Esophagus squamous epithelium (tissue), 5 donors: ENCODE results near the gene GPC5. TPM values are rescaled to one million over a fixed set of nuclear protein-coding genes. Genes with fewer than 3 reads are reported as not detected.

Source experiments
- DNase-seq: peaks from one replicate; lab custom pipeline; 2025; lab: John Stamatoyannopoulos, UW
- H3K27ac ChIP-seq, 4 donors: fragments of 200-600 bp; sonication (generic); one replicate each; pipeline ENCODE4 v1.5.1; 2016 to 2019; ENCODE audit warnings: mild to moderate bottlenecking in 1 of 4
- H3K27me3 ChIP-seq, 4 donors: fragments of 200-600 bp; sonication (generic); 1 replicate in 3 of 4; 2 replicates in 1 of 4; pipeline versions ENCODE4 v1.5.1 to v1.6.0; 2017 to 2021; ENCODE audit warnings: antibody characterized with exemption in 1 of 4
- H3K36me3 ChIP-seq, 3 donors: fragments of 200-600 bp; sonication (generic); one replicate each; pipeline ENCODE4 v1.5.1; 2016 to 2019
- H3K4me1 ChIP-seq, 3 donors: fragments of 200-600 bp; sonication (generic); one replicate each; pipeline ENCODE4 v1.5.1; 2017 to 2019
- H3K4me3 ChIP-seq, 4 donors: fragments of 200-600 bp; sonication (generic); 1 replicate in 3 of 4; 2 replicates in 1 of 4; pipeline ENCODE4 v1.5.1; 2016 to 2019; ENCODE audit warnings: mild to moderate bottlenecking in 2 of 4, moderate library complexity in 1 of 4
- H3K9me3 ChIP-seq, 3 donors: fragments of 200-600 bp; sonication (generic); one replicate each; pipeline ENCODE4 v1.5.1; 2016 to 2019
- POLR2A ChIP-seq, 4 donors: fragments of 450-650 bp; IDR thresholded peaks; one replicate each; pipeline ENCODE4 v1.6.1; 2017; ENCODE audit warnings: antibody characterized with exemption in 4 of 4, mild to moderate bottlenecking in 4 of 4, moderate library complexity in 3 of 4
- WGBS, 2 donors: methylation state at CpG; one replicate each; pipeline ENCODE4 v1.1.5; 2018; 5-methylcytosine and 5-hydroxymethylcytosine counted together
- intact Hi-C: fragments of 100-400 bp; cut with DNase I; formaldehyde crosslinking; loops from one replicate; pipeline ENCODE4 v1.15.0; 2022
- total RNA-seq, 4 donors: library from RNA; depleted of rRNA; stranded (reverse); fragments of >200 nt; gene quantifications; one replicate each; pipeline ENCODE4 v1.1.0, GENCODE V29; 2016
- TF ChIP-seq, protein P1 (sequence below), 6 experiments: fragments of 450-650 bp in 4 of 6; fragments of 200-600 bp in 2 of 6; sonication (generic) in 2 of 6; IDR thresholded peaks; one replicate each; pipeline ENCODE4 v1.5.1; 2016 to 2019; ENCODE audit warnings: antibody characterized with exemption in 6 of 6, mild to moderate bottlenecking in 4 of 6, moderate library complexity in 4 of 6
- donor health status: DM: yes; HTN: yes; CAD: no.

GPC5 gene
- total RNA-seq, 4 donors from 2014 or later, result not detected

DNA sequence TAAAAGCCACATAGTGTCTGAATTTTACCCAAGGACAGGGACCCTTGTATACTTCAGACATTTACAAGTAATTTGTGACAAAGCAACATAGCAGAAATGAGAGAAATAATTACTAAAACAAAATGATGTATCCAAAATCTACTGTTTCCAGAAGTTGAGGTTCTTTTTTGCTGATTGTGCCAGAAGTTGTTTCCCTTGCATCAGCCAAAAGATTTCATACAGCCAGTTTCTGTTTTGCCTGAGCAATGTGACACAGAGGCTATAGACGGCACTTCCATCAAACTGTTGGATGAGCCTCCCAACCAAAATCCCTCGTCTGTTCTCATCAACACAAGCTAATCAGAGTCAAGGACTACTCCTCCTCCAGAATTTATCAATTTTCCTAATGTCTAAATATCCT is 915.0 kb downstream of the GPC5 start:
- Histone ChIP-seq H3K4me1 (no peaks in the 10 kb centered on the region), H3K27me3 (no peaks in the 10 kb centered on the region), H3K9me3 (peaks cover 0 to 3% (median 0%) of the 10 kb centered on the region in 3 donors), H3K27ac (no peak overlapping the region), H3K4me3 (no peak overlapping the region), H3K36me3 (no peaks in the 10 kb centered on the region)
- no peak for DNase-seq
- 25 to 43% methylated on average over 2 of the region's 2 CpGs for WGBS, 2 donors
- TF ChIP-seq, protein P1, sequence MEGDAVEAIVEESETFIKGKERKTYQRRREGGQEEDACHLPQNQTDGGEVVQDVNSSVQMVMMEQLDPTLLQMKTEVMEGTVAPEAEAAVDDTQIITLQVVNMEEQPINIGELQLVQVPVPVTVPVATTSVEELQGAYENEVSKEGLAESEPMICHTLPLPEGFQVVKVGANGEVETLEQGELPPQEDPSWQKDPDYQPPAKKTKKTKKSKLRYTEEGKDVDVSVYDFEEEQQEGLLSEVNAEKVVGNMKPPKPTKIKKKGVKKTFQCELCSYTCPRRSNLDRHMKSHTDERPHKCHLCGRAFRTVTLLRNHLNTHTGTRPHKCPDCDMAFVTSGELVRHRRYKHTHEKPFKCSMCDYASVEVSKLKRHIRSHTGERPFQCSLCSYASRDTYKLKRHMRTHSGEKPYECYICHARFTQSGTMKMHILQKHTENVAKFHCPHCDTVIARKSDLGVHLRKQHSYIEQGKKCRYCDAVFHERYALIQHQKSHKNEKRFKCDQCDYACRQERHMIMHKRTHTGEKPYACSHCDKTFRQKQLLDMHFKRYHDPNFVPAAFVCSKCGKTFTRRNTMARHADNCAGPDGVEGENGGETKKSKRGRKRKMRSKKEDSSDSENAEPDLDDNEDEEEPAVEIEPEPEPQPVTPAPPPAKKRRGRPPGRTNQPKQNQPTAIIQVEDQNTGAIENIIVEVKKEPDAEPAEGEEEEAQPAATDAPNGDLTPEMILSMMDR (IDR thresholded peaks at IDR 0.05), result no peak
- TF ChIP-seq POLR2A (IDR thresholded peaks at IDR 0.05), result no peak
- intact Hi-C loops, result no loop called here

- Histone ChIP-seq H3K36me3 (no peaks in the 10 kb centered on the region), H3K27ac (no peak overlapping the region), H3K4me3 (no peak overlapping the region), H3K4me1 (no peaks in the 10 kb centered on the region), H3K27me3 (no peaks in the 10 kb centered on the region), H3K9me3 (peaks cover 0 to 3% (median 0%) of the 10 kb centered on the region in 3 donors)
- no peak for DNase-seq
- intact Hi-C loops, result no loop called here
- WGBS, 2 donors, result 49 to 68% methylated on average over 2 of the region's 2 CpGs
- TF ChIP-seq POLR2A (IDR thresholded peaks at IDR 0.05), result no peak
- TF ChIP-seq, protein P1 (IDR thresholded peaks at IDR 0.05), result no peak
Measured at GRCh38 chr13:92315265-92315664, 916.8 kb downstream of the GPC5 start.

DNA sequence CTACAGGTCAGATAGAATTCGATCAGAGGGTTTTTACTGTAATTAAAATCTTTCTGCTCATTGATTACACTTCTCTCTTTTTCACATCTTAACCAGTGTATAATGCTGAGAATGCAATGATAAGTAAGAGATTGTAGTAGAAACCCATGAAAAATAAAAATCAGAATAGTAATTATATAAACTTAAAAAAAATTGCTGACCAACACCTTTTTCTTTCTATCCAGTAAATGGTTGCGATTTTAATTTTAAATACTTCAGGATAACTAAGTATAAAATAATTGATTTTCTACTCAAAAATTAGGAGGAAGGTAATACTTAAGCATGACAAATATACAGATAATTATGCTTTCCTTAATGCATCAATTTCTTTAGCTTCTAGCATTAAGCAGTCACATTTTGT is 917.6 kb downstream of the GPC5 start:
- Histone ChIP-seq H3K27me3 (no peaks in the 10 kb centered on the region), H3K36me3 (no peaks in the 10 kb centered on the region), H3K4me1 (no peaks in the 10 kb centered on the region), H3K27ac (no peak overlapping the region), H3K4me3 (no peak overlapping the region), H3K9me3 (peaks cover 0 to 3% (median 0%) of the 10 kb centered on the region in 3 donors)
- intact Hi-C loops, result no loop called here
- DNase-seq, result no peak
- no peak for TF ChIP-seq POLR2A (IDR thresholded peaks at IDR 0.05)
- TF ChIP-seq, protein P1 (IDR thresholded peaks at IDR 0.05), result no peak
- whole genome bisulfite sequencing, 2 donors, result 76% methylated on average over 2 of the region's 2 CpGs

- no peaks in the 10 kb centered on the region for H3K36me3 ChIP-seq
- H3K27ac ChIP-seq, result no peak overlapping the region
- intact Hi-C loops, result no loop called here
- DNase-seq, result no peak
- H3K4me3 ChIP-seq, result no peak overlapping the region
- H3K27me3 ChIP-seq, result no peaks in the 10 kb centered on the region
- H3K9me3 ChIP-seq, result peaks cover 0 to 3% (median 0%) of the 10 kb centered on the region in 3 donors
- TF ChIP-seq, protein P1 (IDR thresholded peaks at IDR 0.05), result no peak
- TF ChIP-seq POLR2A (IDR thresholded peaks at IDR 0.05), result no peak
- 22 to 47% methylated on average over 2 of the region's 2 CpGs for WGBS, 2 donors
- H3K4me1 ChIP-seq, result no peaks in the 10 kb centered on the region
Measured at GRCh38 chr13:92317066-92317465, 918.6 kb downstream of the GPC5 start.

GRCh38 chr13:92320323-92320722 is 921.9 kb downstream of the GPC5 start:
- no peak for DNase-seq

More at GRCh38 chr13:92320323-92320722, 921.9 kb downstream of the GPC5 start:
- WGBS, 2 donors, result 33 to 39% methylated on average over 1 of the region's 1 CpG
- H3K36me3 ChIP-seq, result no peaks in the 10 kb centered on the region
- intact Hi-C loops, result no loop called here
- TF ChIP-seq, protein P1 (IDR thresholded peaks at IDR 0.05), result no peak
- H3K4me3 ChIP-seq, result no peak overlapping the region
- peaks cover 0 to 3% (median 0%) of the 10 kb centered on the region in 3 donors for H3K9me3 ChIP-seq
- H3K4me1 ChIP-seq, result no peaks in the 10 kb centered on the region
- H3K27ac ChIP-seq, result no peak overlapping the region
- H3K27me3 ChIP-seq, result no peaks in the 10 kb centered on the region
